K562 (cell line): ENCODE results near the gene ZNF582. TPM values are rescaled to one million over a fixed set of nuclear protein-coding genes. Genes with fewer than 3 reads are reported as not detected.

Experiments used
- BCL6 ChIP-seq: fragments of 250-450 bp; sonication (Bioruptor Pico); IDR thresholded peaks from 2 replicates; pipeline ENCODE4 v1.4.0; 2020
- CBX1 ChIP-seq: sonication (generic); IDR thresholded peaks from 2 replicates; pipeline ENCODE4 v1.6.1; 2016; ENCODE audit warnings: antibody characterized with exemption, low read depth, mild to moderate bottlenecking
- ETV5 ChIP-seq: sonication (generic); formaldehyde crosslinking; IDR thresholded peaks from 2 replicates; pipeline ENCODE4 v1.4.0; 2020; ENCODE audit warnings: low read depth, mild to moderate bottlenecking, missing genetic modification reagents
- MCM5 ChIP-seq: fragments of 450-650 bp; IDR thresholded peaks from 2 replicates; pipeline ENCODE4 v1.6.1; 2016; ENCODE audit warnings: low read depth
- MYBL2 ChIP-seq, 2 experiments: fragments of 450-650 bp in 1 of 2; sonication (generic) in 1 of 2; formaldehyde crosslinking in 1 of 2; IDR thresholded peaks; 2 replicates each; pipeline versions ENCODE4 v1.6.1 to v1.8.1; 2017 to 2022; ENCODE audit warnings: borderline replicate concordance in 1 of 2, inconsistent platforms in 1 of 2, low read depth in 1 of 2, mild to moderate bottlenecking in 1 of 2, missing genetic modification reagents in 1 of 2, moderate library complexity in 1 of 2
- SMARCA5 ChIP-seq: fragments of 450-650 bp; IDR thresholded peaks from 2 replicates; pipeline ENCODE4 v1.6.1; 2016
- SOX6 ChIP-seq: fragments of 450-650 bp; IDR thresholded peaks from 2 replicates; pipeline ENCODE4 v1.6.1; 2014; ENCODE audit warnings: mild to moderate bottlenecking
- SRSF1 ChIP-seq: fragments of 200-400 bp; formaldehyde crosslinking; IDR thresholded peaks from 2 replicates; pipeline ENCODE4 v1.6.1; 2017; ENCODE audit warnings: mild to moderate bottlenecking, low read depth, low read length, moderate library complexity
- YY1 ChIP-seq, 3 experiments: IDR thresholded peaks; 2 replicates each; pipeline ENCODE4 v1.6.1; 2011; ENCODE audit warnings: low read length in 2 of 3, mild to moderate bottlenecking in 2 of 3, moderate library complexity in 2 of 3, borderline replicate concordance in 1 of 3, control low read depth in 1 of 3, low read depth in 1 of 3; ENCODE audit not compliant: insufficient read depth in 3 of 3, insufficient replicate concordance in 2 of 3, control insufficient read depth in 1 of 3, insufficient read length in 1 of 3; ENCODE audit errors: extremely low read depth in 1 of 3
- ZBTB5 ChIP-seq: fragments of 450-650 bp; IDR thresholded peaks from 2 replicates; pipeline ENCODE4 v1.6.1; 2017; ENCODE audit warnings: antibody characterized with exemption
- ZEB2 ChIP-seq: fragments of 450-650 bp; IDR thresholded peaks from 2 replicates; pipeline ENCODE4 v1.6.1; 2016
- ZNF639 ChIP-seq, 2 experiments: fragments of 200-800 bp in 1 of 2; sonication (Bioruptor generic) in 1 of 2; sonication (generic) in 1 of 2; formaldehyde crosslinking in 1 of 2; IDR thresholded peaks in 1 of 2; conservative IDR thresholded peaks in 1 of 2; 2 replicates each; pipeline versions ENCODE4 v1.5.0 to v1.6.1; 2016 to 2020; ENCODE audit warnings: missing compliant biosample characterization in 1 of 2, missing genetic modification characterization in 1 of 2, missing genetic modification reagents in 1 of 2
- ZNF764 ChIP-seq: fragments of 250-450 bp; sonication (Bioruptor Pico); IDR thresholded peaks from 2 replicates; pipeline ENCODE4 v1.4.0; 2020; ENCODE audit warnings: low read depth, mild to moderate bottlenecking, moderate library complexity
- polyA plus RNA-seq, 8 experiments: library from polyadenylated mRNA; depleted of rRNA in 4 of 8; stranded (reverse) in 5 of 8; unstranded in 3 of 8; fragments of >200 nt; fragmentation: Nextera tagmentation in 2 of 8; fragmentation: Illumina TruSeq in 1 of 8; extraction: Ambion mirVana in 2 of 8; extraction: Trizol in 1 of 8; gene quantifications; 2 replicates each; pipeline versions ENCODE4 v1.2.1 to v1.2.3, GENCODE V29; 2011 to 2014; ENCODE audit warnings: inconsistent platforms in 1 of 8, missing spikeins in 1 of 8
- total RNA-seq, 7 experiments: library from RNA; depleted of rRNA in 6 of 7; stranded (reverse); fragments of >200 nt in 6 of 7; fragmentation: Illumina TruSeq in 2 of 7; extraction: Trizol in 2 of 7; gene quantifications; 2 replicates each; pipeline versions ENCODE4 v1.2.1 to v1.2.3, GENCODE V29; 2011 to 2021; ENCODE audit warnings: low replicate concordance in 1 of 7
- TF ChIP-seq, protein P1 (sequence below): fragments of 250-450 bp; sonication (Bioruptor Pico); IDR thresholded peaks from 2 replicates; pipeline ENCODE4 v1.4.0; 2020; ENCODE audit warnings: mild to moderate bottlenecking, moderate library complexity
- TF ChIP-seq, protein P2 (sequence below), 2 experiments: fragments of 450-650 bp in 1 of 2; IDR thresholded peaks; 2 replicates each; pipeline ENCODE4 v1.6.1; 2011 to 2017; ENCODE audit warnings: low read depth in 2 of 2, antibody characterized with exemption in 1 of 2, borderline replicate concordance in 1 of 2, low read length in 1 of 2, mild to moderate bottlenecking in 1 of 2, mixed read lengths in 1 of 2; ENCODE audit not compliant: control insufficient read depth in 1 of 2

Gene ZNF582
- total and polyA plus RNA-seq, 9 of the 15 experiments (the other 6 are each of a cell fraction or from before 2014, with no cell fraction given): 0.72 to 3.3 (median 1.6) TPM

DNA sequence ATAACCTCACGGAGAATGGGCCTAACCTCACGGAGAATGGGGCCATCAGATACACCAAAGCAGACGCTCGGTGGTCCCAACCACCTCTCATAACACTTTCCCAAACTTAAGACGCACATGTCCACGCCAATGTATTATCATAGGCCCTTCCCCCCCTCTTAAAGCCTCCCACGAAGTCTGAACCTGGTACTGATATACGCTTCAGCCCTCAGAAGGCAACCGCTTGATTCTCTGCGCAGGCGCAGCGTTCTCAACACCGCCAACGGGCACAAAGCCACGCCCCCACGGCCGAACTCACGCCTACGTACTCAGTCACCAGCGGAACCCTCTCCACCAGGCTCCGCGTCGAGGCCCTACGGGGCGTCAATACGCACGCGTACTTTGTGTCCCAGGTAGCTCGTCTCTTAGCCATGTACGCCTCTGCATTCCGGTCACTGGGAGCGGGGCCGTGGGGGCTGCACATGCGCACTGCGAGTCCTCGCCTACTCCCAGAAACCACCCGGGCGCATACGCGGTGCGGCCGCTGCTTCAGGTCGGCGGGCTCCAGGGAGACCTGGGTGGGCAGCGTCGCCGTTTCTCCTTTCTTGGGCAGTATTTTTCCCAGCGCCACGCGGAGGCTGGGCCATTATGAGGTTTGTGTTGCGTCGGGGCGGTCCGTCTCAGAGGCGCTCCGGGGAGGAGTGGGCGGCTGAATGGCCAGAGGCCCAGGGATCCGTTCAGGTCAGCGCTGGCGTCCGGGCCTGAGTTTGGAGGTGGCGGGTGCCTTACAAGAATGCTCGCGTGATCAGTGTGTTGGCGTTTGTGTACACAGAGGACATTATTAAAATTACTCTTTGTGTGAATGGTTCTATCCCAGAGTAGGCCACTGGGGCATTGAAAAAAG lies 25.3 kb downstream of the ZNF582 start (continued):
- TF ChIP-seq ZNF639 (CRISPR knock-in tag; conservative IDR thresholded peaks at IDR 0.05 in 1 of 2, IDR thresholded peaks at IDR 0.05 in 1 of 2) (no peak), ZNF764 (no peak), ETV5 (CRISPR knock-in tag) (0 out of 2 replicates have a peak, but pooled peaks have one; percentile 57), ZEB2 (no peak), BCL6 (no peak), SMARCA5 (no peak), CBX1 (peak; percentile 42; the same call in 1 of the 2 replicates), MCM5 (no peak), ZBTB5 (no peak), YY1 (IDR thresholded peaks at IDR 0.05; ENCODE audit: borderline replicate concordance in 1 of 3, control insufficient read depth in 1 of 3, extremely low read depth in 1 of 3, insufficient read depth in 3 of 3, insufficient read length in 1 of 3, insufficient replicate concordance in 2 of 3, low read depth in 1 of 3, low read length in 2 of 3) (no peak), MYBL2 (IDR thresholded peaks at IDR 0.05; ENCODE audit: low read depth) (no peak), MYBL2 (CRISPR knock-in tag; IDR thresholded peaks at IDR 0.05; ENCODE audit: borderline replicate concordance) (no peak), SOX6 (no peak), SRSF1 (no peak)
- TF ChIP-seq, protein P1, sequence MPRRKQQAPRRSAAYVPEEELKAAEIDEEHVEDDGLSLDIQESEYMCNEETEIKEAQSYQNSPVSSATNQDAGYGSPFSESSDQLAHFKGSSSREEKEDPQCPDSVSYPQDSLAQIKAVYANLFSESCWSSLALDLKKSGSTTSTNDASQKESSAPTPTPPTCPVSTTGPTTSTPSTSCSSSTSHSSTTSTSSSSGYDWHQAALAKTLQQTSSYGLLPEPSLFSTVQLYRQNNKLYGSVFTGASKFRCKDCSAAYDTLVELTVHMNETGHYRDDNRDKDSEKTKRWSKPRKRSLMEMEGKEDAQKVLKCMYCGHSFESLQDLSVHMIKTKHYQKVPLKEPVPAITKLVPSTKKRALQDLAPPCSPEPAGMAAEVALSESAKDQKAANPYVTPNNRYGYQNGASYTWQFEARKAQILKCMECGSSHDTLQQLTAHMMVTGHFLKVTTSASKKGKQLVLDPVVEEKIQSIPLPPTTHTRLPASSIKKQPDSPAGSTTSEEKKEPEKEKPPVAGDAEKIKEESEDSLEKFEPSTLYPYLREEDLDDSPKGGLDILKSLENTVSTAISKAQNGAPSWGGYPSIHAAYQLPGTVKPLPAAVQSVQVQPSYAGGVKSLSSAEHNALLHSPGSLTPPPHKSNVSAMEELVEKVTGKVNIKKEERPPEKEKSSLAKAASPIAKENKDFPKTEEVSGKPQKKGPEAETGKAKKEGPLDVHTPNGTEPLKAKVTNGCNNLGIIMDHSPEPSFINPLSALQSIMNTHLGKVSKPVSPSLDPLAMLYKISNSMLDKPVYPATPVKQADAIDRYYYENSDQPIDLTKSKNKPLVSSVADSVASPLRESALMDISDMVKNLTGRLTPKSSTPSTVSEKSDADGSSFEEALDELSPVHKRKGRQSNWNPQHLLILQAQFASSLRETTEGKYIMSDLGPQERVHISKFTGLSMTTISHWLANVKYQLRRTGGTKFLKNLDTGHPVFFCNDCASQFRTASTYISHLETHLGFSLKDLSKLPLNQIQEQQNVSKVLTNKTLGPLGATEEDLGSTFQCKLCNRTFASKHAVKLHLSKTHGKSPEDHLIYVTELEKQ (CRISPR knock-in tag): no peak
- TF ChIP-seq, protein P2, sequence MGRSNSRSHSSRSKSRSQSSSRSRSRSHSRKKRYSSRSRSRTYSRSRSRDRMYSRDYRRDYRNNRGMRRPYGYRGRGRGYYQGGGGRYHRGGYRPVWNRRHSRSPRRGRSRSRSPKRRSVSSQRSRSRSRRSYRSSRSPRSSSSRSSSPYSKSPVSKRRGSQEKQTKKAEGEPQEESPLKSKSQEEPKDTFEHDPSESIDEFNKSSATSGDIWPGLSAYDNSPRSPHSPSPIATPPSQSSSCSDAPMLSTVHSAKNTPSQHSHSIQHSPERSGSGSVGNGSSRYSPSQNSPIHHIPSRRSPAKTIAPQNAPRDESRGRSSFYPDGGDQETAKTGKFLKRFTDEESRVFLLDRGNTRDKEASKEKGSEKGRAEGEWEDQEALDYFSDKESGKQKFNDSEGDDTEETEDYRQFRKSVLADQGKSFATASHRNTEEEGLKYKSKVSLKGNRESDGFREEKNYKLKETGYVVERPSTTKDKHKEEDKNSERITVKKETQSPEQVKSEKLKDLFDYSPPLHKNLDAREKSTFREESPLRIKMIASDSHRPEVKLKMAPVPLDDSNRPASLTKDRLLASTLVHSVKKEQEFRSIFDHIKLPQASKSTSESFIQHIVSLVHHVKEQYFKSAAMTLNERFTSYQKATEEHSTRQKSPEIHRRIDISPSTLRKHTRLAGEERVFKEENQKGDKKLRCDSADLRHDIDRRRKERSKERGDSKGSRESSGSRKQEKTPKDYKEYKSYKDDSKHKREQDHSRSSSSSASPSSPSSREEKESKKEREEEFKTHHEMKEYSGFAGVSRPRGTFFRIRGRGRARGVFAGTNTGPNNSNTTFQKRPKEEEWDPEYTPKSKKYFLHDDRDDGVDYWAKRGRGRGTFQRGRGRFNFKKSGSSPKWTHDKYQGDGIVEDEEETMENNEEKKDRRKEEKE (IDR thresholded peaks at IDR 0.05; ENCODE audit: borderline replicate concordance in 1 of 2, control insufficient read depth in 1 of 2, low read depth in 2 of 2, low read length in 1 of 2): no peak
